HG02571 (cell line): ENCODE measurements around the gene RBP4.

Experiments used
- ATAC-seq: cut with Tn5 transposase; IDR thresholded peaks from one replicate; pipeline ENCODE4 v1.9.1; 2021; ENCODE audit warnings: mild to moderate bottlenecking, moderate library complexity; ENCODE audit not compliant: unreplicated experiment

Gene RBP4

DNA sequence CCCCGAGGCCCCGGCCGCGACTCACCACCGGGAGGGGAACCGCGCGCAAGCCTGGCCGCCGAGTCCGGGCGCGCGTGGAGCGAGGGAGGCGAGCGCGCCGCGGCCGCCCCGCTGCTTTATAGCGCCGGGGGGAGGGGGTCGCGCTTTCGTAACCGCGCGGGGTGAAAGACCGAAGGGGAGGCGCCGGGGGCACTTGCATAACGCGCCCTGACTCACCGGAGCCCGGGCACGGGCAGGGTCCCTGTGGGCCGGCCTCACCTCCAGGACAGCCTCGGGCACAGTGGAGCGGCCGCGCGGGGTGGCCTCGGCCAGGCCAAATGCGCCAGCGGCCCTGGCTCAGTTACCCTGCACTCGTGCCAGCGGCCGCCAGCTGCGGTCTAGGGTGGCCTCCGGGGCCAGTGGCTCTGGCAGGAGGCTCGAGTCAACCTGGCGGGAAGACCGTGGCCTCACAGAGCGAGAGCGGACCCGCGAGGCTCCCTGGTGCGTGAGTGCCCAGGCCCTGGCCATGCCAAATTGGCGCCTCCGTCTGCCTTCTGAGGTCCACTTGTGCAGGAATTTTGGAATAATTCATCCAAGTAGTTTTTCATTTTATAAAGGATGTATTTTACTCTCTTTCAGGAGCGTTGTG is at the start of gene RBP4:
Gene RBP4 (minus strand): TSS at position 90 of the 628 bp plus-strand sequence. CDS start 207 bp downstream, outside the sequence.
- ATAC-seq, result no peak

DNA sequence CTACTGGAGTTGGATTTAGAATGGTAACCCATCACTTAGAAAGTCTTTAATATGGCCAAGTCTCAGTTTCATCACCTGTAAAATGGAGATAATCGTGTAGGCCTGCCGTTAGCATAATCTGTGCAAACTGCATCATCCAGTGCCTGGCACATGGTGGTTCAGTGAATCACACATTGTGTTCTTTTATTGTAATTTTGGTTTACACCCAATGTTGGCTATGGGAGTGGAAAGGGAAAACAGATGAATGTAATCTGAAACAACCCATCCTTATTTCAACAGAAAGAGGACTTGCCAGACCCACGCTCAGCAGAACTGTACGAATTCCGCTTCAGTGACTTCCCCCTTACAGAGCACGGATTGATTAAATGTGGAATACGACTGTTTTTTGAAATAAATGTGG is 38.8 kb upstream of the RBP4 start:
- no peak for ATAC-seq

DNA sequence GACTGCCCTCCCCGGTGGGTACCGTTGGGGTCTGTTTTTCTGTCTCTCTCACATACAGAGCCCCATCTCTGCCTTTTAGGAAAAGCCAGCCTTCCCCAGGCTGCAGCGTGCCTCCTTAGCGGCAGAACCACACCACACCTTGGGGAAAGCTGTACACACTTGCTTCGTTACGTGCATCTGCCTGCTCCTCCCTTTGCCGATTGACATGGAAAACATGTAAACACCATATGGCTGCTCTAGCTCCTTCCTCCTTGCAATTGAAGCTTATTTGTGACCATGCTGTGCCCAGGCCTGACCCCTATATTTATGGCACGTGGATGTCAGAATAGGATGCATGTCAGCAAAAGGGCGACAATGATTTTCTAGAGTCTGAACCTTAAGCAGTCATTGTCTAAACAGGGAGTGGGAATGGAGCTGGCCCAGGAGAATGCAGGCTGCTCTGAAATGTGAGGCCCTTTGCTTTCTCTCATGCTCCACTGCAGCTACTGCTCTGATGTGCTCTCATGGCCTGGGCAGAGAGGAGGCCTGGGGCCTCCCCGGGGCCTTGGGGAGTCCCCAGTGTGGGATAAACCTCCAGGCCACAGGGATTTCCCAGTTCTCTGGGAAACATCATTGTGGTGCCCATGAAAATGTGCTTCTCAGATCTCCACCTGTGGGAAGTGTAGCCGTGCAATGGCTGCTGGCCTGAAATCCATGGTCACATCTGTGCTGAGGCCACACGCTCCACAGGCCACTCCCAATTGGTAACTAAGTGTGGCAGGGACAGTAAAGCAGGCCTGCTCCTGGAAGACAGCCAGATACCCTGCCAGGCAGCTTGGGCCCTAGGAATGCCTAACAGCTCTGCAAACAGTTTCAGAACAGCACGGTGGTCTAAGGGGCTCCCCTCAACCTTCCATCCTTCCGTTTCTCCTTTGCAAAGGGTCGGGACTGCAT is 29.9 kb upstream of the RBP4 start:
- no peak for ATAC-seq

DNA sequence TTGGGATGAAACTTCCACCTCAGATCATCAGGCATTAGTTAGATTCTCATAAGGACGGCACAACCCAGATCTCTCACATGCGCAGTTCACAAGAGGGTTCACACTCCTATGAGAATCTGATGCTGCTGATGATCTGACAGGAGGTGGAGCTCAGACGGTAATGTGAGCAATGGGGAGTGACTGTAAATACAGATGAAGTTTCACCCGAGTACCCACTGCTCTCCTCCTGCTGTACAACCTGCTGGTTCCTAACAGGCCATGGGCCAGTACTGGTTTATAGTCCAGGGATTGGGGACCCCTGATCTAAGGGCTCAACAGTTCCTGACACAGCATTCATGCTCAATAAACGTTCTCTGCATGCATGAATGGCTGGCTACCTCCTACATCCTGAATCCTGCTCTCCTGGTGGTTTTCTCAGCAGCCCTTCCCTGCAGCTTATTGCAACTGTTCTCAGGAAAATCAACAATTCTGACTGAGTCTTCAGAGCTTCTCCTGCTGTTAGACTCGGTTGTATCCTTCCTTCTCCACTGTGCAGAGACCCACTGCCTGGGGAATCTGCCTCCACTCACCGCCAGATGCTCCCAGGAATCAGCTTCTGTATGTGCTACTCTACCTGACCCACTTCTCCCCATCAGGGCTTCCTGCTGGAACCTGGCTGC is 28.7 kb upstream of the RBP4 start:
- ATAC-seq, result no peak

DNA sequence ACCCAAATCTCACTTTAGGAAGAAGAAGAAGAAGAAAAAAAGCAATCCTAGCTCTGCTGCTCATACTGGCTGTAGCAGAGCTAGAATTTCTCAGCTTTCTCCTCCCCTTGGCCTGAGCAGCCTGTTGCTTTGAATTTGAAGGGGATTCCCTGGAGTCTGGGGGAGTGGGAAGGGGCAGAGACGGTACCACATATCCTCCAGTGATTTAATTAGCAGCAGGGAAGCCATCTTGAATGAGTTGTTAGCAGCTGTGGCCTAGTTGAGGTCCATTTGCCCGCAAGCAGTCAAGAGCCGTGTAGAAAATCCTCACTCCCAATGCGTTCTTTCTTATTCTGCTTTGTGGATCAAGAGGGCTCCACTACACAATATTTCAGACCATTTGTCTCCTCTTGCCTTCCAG is 27.8 kb upstream of the RBP4 start:
- ATAC-seq, result no peak

DNA sequence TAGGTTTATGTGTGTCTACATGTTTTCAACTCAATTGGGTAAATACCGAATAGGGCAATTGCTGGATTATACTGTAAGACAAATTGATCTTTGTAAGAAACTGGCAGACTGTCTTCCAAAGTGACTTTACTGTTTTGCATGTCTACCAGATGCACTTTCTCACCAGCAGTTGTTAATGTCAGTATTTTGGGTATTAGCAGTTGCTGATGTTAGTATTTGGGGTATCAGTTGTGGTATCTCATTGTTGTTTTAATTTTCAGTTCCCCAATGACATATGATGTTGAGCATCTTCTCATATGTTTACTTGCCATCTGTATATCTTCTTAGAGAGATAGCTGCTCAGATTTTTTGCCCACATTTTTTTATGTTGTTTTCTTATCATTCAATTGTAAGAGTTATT is 21.9 kb upstream of the RBP4 start:
- no peak for ATAC-seq

DNA sequence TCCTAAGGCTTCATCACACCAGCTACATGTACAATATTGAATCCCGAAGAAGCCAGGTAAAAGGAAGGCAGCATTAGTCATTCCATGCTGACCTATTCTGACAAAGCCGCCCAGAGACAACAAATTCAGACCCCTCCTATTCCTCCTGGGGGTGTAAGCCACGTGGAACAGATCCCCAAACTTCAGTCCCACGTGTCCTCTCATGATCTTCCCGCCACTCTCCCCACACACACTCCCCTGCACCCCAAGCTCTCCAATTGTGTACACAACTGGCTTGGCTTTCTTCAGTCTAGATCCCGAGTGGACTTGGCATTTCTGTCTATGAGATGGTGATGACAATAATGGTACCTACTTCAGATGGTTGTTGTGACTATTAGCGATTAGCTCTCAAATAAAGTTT is 19.9 kb upstream of the RBP4 start:
- ATAC-seq, result no peak

DNA sequence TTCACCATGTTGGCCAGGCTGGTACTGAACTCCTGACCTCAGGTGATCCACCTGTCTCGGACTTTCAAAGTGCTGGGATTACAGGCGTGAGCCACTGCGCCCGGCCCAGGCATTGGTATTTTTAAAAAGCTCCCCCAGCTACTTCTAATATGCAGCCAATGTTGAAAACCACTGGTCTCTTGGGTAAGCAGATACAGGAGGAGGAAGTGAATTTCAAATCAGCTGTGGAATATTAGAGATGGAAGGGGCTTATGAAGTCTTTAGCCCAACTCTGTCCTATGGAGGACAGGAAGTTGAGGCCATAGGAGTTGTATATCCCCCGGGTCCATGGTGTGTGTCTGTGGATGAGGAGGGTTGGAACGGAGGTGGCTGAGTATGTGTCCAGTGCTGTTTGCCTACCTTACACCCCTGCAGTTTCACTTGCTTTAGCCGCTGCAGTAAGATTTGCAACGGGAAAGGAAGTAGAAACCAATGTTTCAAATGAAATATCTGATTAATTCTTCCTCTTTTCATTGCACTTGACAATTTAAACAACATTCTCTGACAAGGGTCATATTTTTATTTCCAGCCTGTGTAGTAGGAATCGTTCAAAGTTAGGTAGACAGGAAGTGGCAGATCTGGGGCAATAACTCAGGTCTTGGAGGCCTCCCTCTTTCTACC is 14.7 kb upstream of the RBP4 start:
- no peak for ATAC-seq

DNA sequence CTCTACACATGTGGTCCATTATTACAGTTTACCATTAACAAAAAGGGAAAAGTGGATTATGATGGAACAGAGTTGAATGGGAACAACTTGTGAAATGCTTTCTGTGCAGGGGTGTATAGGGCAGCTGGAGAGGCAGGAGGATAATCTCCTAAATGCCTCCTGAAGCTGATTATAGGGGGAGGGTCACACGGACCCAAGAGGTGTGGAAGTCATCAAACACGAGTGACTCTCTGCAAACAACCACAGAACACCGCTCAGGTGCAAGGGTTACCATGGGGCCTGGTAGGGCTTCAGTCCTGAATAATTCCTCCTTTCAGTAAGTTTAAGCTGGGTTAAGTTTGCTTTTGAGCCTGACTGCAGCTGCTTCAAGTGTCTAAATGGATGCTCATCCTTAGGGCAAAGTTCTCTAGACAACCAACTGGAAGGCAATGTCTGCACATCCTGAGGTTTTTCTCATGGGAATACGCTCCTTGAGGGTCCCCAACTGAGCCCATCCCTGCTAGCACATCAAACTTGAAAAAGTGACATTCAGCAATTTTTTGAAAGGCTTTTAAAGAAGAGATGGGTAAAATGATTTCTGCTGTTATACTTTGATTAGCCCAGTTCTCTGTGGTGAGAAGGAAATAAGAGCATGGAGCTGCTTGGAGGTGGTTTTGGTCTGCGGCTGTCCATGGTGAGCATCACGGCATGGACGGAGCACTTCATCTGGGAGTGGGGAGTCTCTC is 13.2 kb upstream of the RBP4 start:
- no peak for ATAC-seq

DNA sequence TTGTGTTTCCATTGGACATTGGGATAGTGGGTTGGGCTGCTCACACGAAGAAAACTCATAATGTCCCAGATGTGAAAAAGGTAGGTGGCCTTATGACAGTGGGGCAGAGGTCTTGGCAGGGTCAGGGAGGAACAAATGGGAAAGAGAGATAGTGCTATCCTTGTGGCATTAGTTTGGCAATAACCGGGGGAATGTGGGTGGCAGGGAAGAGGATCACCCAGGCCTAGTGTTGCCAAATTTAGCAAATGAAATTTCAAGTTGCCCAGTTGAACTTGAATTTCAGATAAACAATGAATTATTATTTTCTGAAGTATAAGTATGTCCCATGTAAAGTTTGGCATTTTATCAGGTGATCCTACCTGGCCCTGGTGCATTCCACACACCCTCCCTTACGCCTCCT is 12.1 kb upstream of the RBP4 start:
- no peak for ATAC-seq

DNA sequence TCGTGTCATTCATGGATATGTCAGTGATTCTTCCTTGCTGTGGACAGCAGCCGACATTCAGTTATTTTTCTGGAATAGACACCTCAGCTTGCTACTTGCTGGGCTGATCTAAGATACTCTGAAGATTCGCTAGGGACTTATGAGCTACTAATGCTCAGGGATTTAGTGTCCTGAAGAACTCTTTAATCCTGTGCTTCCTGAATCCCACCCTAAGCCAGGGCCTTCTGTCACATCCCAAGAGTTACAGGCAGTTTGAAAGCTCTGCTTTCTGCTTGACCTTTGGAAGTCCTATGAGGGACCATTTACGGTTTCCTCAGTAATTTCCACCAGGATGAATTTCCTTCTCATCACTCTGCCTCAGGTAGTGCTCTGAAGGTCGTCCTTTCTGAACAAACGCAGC is 11.3 kb upstream of the RBP4 start, which contains the start of gene PDE6C:
Gene PDE6C (plus strand): TSS at position 227 of the 400 bp plus-strand sequence. CDS start 189 bp downstream, outside the sequence.
- no peak for ATAC-seq

DNA sequence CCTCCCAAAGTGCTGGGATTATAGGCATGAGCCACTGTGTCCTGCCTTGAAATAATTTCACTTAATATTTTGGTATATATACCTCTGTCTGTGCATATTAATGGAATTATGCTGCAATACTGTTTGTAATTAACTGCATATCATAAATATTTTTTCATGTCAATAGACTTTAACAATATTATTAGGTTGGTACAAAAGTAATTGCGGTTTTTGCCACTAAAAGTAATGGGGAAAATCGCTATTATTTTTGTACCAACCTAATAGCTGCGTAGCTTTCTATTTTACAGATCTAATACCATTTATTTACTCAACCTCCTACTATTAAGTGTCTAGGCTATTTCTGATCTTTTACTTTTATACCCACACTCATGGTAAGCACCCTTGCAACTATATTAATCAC is 7.4 kb upstream of the RBP4 start:
- ATAC-seq, result no peak

DNA sequence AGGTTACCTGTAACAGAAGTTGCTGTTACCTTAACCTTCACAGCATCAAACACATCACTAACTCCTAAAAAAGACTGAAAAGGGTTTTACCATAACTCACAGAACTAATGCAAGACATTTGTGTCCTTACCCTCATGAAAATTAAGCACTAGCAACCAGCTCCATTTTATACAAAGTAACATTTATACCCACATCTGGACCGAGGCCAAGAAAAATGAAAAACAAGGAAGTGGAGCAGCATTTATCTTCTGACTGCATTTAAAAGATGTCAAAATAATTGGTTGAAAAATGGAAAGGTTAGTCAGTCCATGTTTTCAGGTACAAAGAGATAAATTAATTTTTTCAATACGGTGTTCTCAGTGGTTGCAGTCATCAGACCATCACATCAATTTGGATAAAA is 3.1 kb upstream of the RBP4 start:
- no peak for ATAC-seq

DNA sequence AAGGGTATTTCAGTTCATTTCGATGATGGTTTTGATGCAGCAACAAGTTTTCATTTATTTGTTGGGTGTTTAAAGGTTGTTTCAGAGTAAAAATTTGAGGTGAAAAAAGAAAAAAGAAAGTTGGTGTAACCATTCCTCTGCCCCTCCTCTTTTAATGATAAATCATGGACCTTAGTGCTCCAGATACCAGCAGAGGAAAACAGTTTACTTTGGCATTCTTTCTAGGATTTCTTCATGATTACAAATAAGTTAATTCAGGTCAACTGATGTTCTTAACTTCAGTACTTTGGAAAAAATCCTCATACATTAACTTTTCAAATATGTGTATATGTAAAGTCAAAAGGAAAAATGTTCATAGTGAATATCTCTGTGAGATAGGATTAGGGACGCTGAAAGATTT is 2.0 kb upstream of the RBP4 start:
- no peak for ATAC-seq

DNA sequence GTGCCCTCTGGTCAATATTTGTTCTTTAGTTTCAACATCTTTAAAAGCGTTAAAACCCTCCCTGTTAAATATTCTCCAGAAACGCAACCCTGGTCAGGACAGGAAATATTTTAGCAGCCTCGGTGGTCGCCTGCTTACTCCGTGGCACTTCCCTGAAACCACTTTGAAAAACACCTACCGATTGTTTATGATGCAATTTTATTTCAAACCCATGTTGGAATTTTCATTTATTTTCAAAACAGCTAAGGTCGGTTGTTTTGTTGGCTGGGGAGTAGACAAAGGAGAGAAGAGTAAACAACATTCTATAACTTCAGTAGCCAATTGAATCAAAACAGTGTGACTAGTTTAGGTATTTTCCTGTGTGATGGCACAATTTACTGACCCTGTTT is 733 bp upstream of the RBP4 start:
- ATAC-seq, result no peak

DNA sequence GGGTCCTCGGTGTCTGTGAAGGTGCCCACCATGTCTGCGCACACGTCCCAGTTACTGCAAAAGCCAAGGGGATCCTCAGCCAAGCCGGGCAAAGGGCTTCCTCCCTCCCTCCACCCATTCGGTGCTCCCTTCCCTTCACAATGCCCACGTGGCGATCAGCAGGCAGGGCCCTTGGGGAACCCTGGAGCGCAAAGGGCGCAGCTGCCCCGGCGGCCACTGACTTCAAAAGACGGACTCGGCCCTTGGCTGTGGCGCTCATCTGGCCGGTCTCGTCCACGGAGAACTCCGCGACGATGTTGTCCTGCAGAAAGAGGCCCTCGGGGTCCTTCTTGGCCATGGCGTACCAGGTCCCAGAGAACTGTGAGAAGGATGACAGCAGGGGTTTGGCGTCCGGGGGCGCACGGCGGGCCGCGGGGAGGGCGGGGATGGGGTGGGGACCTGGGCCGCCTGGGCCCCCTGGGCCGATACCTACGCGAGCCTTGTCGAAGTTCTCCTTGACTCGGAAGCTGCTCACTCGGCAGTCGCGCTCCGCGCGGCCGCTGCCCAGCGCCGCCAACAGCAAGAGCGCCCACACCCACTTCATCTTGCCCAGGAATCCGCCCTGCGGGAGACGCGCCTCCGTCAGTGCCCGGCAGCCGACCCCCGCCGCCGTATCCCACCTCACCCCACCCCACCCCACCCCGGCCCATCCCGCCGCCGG is 439 bp downstream of the RBP4 start:
- no peak for ATAC-seq

DNA sequence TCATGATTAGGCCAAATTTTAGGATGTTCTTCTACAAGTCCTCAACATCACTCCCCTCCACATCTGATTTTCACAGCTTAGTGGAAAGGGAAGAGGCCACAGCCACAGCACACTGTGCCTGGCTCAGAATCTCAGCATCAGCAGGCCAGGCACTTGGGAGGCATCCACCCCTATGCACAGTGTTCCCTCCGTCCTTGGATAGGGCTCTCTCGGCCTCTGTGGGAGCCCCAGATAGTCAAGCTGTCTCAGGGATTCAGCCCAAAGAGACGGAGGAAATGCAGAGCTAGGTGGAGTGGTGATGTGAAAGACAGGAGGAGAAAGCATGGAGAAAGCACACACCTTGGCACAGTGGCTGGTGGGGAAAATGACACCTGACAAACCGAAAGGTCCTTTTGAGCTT is 1.3 kb downstream of the RBP4 start:
- ATAC-seq, result no peak

DNA sequence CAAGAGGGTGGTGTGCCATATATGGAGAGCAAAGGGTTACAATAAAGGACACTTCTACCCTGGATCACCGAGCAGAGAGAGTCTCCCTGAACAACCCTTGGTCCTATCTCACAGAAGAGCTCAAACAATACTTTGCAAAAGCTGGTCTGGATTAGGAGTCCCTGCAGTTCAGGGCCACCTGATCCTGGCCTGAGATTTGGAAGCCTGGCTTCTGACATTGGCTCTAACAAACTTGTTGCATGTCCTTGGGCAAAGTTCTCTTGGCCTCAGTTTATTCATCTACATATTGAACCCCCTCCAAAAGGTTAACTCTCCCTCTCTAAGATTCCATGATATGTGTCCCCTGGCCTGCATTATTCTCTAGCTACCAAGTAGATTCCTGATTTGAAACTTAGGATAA is 1.7 kb downstream of the RBP4 start:
- ATAC-seq, result no peak

DNA sequence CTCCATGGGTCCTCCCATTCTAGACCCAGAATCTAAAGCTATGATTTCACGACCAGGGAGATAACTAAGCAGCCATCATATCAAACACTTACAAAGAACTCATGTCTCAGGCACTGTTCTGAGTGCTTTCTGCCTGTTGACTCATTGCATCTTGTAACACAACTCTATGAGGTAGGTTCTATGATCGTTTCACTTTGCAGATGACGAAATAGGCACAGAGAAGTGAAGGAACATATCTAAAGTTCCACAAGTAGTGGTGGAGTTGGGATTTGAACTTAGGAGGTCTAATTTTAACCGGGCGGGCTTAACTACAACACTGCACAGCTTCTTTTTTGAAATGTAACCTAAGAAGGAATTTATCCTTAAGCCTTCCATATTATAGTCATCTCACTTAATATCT is 2.9 kb downstream of the RBP4 start:
- no peak for ATAC-seq

DNA sequence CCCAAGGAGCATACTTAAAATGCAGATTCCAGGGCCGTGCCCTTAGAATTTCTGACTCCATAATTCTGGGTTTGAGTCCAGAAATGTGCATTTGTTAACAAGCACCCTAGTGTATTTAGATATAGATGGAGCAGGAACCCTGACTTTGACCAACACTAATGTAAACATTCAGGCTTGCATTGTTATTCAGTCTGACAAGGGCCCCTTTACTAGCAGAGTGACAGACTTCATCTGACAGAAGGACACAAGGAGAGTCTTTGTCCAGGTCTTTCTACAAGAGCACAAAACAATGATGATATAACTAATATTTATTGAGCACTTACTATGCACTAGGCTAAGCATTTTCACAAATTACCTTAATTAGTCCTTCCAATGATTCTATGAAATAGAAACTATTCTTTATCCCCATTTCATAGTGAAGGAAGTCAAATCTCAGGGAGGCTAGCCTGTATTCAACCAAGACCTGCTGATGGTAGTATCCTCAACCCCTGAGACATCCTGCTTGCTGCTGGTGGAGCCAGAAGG is 3.9 kb downstream of the RBP4 start:
- ATAC-seq, result no peak
